Esophagus squamous epithelium (tissue), 5 donors: ENCODE results near the gene ZMYND11. TPM values are rescaled to one million over a fixed set of nuclear protein-coding genes. Genes with fewer than 3 reads are reported as not detected.
A peak's percentile ranks its signal among the peaks of the same experiment; 100 is the strongest.

ENCODE experiments used
- DNase-seq: peaks from one replicate; lab custom pipeline; 2025; lab: John Stamatoyannopoulos, UW
- H3K27ac ChIP-seq, 4 donors: fragments of 200-600 bp; sonication (generic); one replicate each; pipeline ENCODE4 v1.5.1; 2016 to 2019; ENCODE audit warnings: mild to moderate bottlenecking in 1 of 4
- H3K27me3 ChIP-seq, 4 donors: fragments of 200-600 bp; sonication (generic); 1 replicate in 3 of 4; 2 replicates in 1 of 4; pipeline versions ENCODE4 v1.5.1 to v1.6.0; 2017 to 2021; ENCODE audit warnings: antibody characterized with exemption in 1 of 4
- H3K36me3 ChIP-seq, 3 donors: fragments of 200-600 bp; sonication (generic); one replicate each; pipeline ENCODE4 v1.5.1; 2016 to 2019
- H3K4me1 ChIP-seq, 3 donors: fragments of 200-600 bp; sonication (generic); one replicate each; pipeline ENCODE4 v1.5.1; 2017 to 2019
- H3K4me3 ChIP-seq, 4 donors: fragments of 200-600 bp; sonication (generic); 1 replicate in 3 of 4; 2 replicates in 1 of 4; pipeline ENCODE4 v1.5.1; 2016 to 2019; ENCODE audit warnings: mild to moderate bottlenecking in 2 of 4, moderate library complexity in 1 of 4
- H3K9me3 ChIP-seq, 3 donors: fragments of 200-600 bp; sonication (generic); one replicate each; pipeline ENCODE4 v1.5.1; 2016 to 2019
- CTCF ChIP-seq, 6 experiments: fragments of 450-650 bp in 4 of 6; fragments of 200-600 bp in 2 of 6; sonication (generic) in 2 of 6; IDR thresholded peaks; one replicate each; pipeline ENCODE4 v1.5.1; 2016 to 2019; ENCODE audit warnings: antibody characterized with exemption in 6 of 6, mild to moderate bottlenecking in 4 of 6, moderate library complexity in 4 of 6
- POLR2A ChIP-seq, 4 donors: fragments of 450-650 bp; IDR thresholded peaks; one replicate each; pipeline ENCODE4 v1.6.1; 2017; ENCODE audit warnings: antibody characterized with exemption in 4 of 4, mild to moderate bottlenecking in 4 of 4, moderate library complexity in 3 of 4
- WGBS, 2 donors: methylation state at CpG; one replicate each; pipeline ENCODE4 v1.1.5; 2018; 5-methylcytosine and 5-hydroxymethylcytosine counted together
- intact Hi-C: fragments of 100-400 bp; cut with DNase I; formaldehyde crosslinking; loops from one replicate; pipeline ENCODE4 v1.15.0; 2022
- total RNA-seq, 4 donors: library from RNA; depleted of rRNA; stranded (reverse); fragments of >200 nt; gene quantifications; one replicate each; pipeline ENCODE4 v1.1.0, GENCODE V29; 2016
- donor health status: DM: yes; HTN: yes; CAD: no.

ZMYND11 gene
- total RNA-seq, 4 donors from 2014 or later, result 22.9 to 67.9 (median 32.2) TPM

- peak overlapping the region in 2 of 4 donors; percentile 68 to 83 for H3K4me3 ChIP-seq
- H3K27me3 ChIP-seq, result no peaks in the 10 kb centered on the region
- no peak for DNase-seq
- TF ChIP-seq CTCF (IDR thresholded peaks at IDR 0.05) (peak in 5 of 6 experiments; percentile 10 to 46 (median 29)), POLR2A (IDR thresholded peaks at IDR 0.05) (no peak)
- H3K4me1 ChIP-seq, result peaks cover 13 to 69% (median 15%) of the 10 kb centered on the region in 3 donors
- no peaks in the 10 kb centered on the region for H3K9me3 ChIP-seq
- H3K36me3 ChIP-seq, result no peaks in the 10 kb centered on the region
- H3K27ac ChIP-seq, result no peak overlapping the region
- 75 to 89% methylated on average over 1 of the region's 1 CpG for WGBS, 2 donors
- intact Hi-C loops, result no loop called here
Measured at GRCh38 chr10:137031-137430, 1.8 kb downstream of the ZMYND11 start.

- Histone ChIP-seq H3K4me3 (no peak overlapping the region), H3K9me3 (no peaks in the 10 kb centered on the region), H3K36me3 (no peaks in the 10 kb centered on the region), H3K4me1 (peaks cover 13 to 73% (median 15%) of the 10 kb centered on the region in 3 donors), H3K27ac (no peak overlapping the region), H3K27me3 (no peaks in the 10 kb centered on the region)
- DNase-seq, result no peak
- TF ChIP-seq CTCF (IDR thresholded peaks at IDR 0.05) (no peak), POLR2A (IDR thresholded peaks at IDR 0.05) (no peak)
- intact Hi-C loops, result no loop called here
Measured at GRCh38 chr10:137606-138005, 2.4 kb downstream of the ZMYND11 start.

GRCh38 chr10:142371-142770 is 7.1 kb downstream of the ZMYND11 start:
- WGBS, 2 donors, result 82 to 90% methylated on average over 3 of the region's 3 CpGs
- intact Hi-C loops, result no loop called here
- TF ChIP-seq POLR2A (IDR thresholded peaks at IDR 0.05) (no peak), CTCF (IDR thresholded peaks at IDR 0.05) (no peak)

GRCh38 chr10:152915-153314 is 17.7 kb downstream of the ZMYND11 start:
- no peaks in the 10 kb centered on the region for H3K9me3 ChIP-seq
- H3K36me3 ChIP-seq, result peaks cover 0 to 4% (median 0%) of the 10 kb centered on the region in 3 donors
- intact Hi-C loops, result no loop called here
- no peaks in the 10 kb centered on the region for H3K27me3 ChIP-seq
- 96 to 97% methylated on average over 4 of the region's 4 CpGs for WGBS, 2 donors
- H3K4me3 ChIP-seq, result no peak overlapping the region
- TF ChIP-seq POLR2A (IDR thresholded peaks at IDR 0.05) (no peak), CTCF (IDR thresholded peaks at IDR 0.05) (no peak)
- peaks cover 0 to 3% (median 0%) of the 10 kb centered on the region in 3 donors for H3K4me1 ChIP-seq
- no peak overlapping the region for H3K27ac ChIP-seq
- DNase-seq, result no peak

More at GRCh38 chr10:142371-142770, 7.1 kb downstream of the ZMYND11 start:
- DNase-seq, result no peak
- Histone ChIP-seq H3K4me3 (no peak overlapping the region), H3K27ac (no peak overlapping the region), H3K4me1 (peaks cover 0 to 62% (median 0%) of the 10 kb centered on the region in 3 donors), H3K36me3 (no peaks in the 10 kb centered on the region), H3K27me3 (no peaks in the 10 kb centered on the region), H3K9me3 (no peaks in the 10 kb centered on the region)

GRCh38 chr10:154348-154747 is 19.1 kb downstream of the ZMYND11 start:
- no peaks in the 10 kb centered on the region for H3K9me3 ChIP-seq
- TF ChIP-seq POLR2A (IDR thresholded peaks at IDR 0.05) (no peak), CTCF (IDR thresholded peaks at IDR 0.05) (no peak)
- no peaks in the 10 kb centered on the region for H3K27me3 ChIP-seq
- no peak for DNase-seq
- no peaks in the 10 kb centered on the region for H3K4me1 ChIP-seq
- H3K27ac ChIP-seq, result no peak overlapping the region
- intact Hi-C loops, result no loop called here
- no peak overlapping the region for H3K4me3 ChIP-seq
- 84 to 89% methylated on average over 5 of the region's 5 CpGs for WGBS, 2 donors
- peaks cover 0 to 4% (median 0%) of the 10 kb centered on the region in 3 donors for H3K36me3 ChIP-seq
